Stimulated activated naive B cell treated with anti-CD40 and anti-IgM and Interleukin-4, amounts not matched to agents 10 μg/mL and 1 μg/mL and 100 μg/mL, for 72 hours (primary cell): ENCODE data around the gene PDZD4.

Source experiments
- ATAC-seq, 2 donors: fragments of 150-1000 bp; cut with Tn5 transposase; replicated peaks; 2 replicates each; pipeline ENCODE4 v1.10.0; 2021; ENCODE audit warnings: moderate library complexity in 1 of 2
- DNase-seq: peaks from one replicate; pipeline ENCODE4 v3.0.0; 2021
- H3K27ac Mint-ChIP-seq: one replicate; pipeline ENCODE4 v1.8.0; 2022; ENCODE audit warnings: mild to moderate bottlenecking, mixed read lengths
- H3K27me3 Mint-ChIP-seq, 2 donors: one replicate each; pipeline ENCODE4 v1.8.0; 2022; ENCODE audit warnings: mixed read lengths in 2 of 2
- H3K36me3 Mint-ChIP-seq, 2 donors: one replicate each; pipeline ENCODE4 v1.8.0; 2022; ENCODE audit warnings: mixed read lengths in 2 of 2, mild to moderate bottlenecking in 1 of 2
- H3K4me1 Mint-ChIP-seq, 2 donors: one replicate each; pipeline ENCODE4 v1.8.0; 2022; ENCODE audit warnings: mixed read lengths in 2 of 2, mild to moderate bottlenecking in 1 of 2
- H3K4me3 Mint-ChIP-seq, 2 donors: one replicate each; pipeline ENCODE4 v1.8.0; 2022; ENCODE audit warnings: mild to moderate bottlenecking in 2 of 2, mixed read lengths in 2 of 2, moderate library complexity in 1 of 2
- H3K9me3 Mint-ChIP-seq, 2 donors: one replicate each; pipeline ENCODE4 v1.8.0; 2022; ENCODE audit warnings: mixed read lengths in 2 of 2, mild to moderate bottlenecking in 1 of 2

PDZD4 gene

DNA sequence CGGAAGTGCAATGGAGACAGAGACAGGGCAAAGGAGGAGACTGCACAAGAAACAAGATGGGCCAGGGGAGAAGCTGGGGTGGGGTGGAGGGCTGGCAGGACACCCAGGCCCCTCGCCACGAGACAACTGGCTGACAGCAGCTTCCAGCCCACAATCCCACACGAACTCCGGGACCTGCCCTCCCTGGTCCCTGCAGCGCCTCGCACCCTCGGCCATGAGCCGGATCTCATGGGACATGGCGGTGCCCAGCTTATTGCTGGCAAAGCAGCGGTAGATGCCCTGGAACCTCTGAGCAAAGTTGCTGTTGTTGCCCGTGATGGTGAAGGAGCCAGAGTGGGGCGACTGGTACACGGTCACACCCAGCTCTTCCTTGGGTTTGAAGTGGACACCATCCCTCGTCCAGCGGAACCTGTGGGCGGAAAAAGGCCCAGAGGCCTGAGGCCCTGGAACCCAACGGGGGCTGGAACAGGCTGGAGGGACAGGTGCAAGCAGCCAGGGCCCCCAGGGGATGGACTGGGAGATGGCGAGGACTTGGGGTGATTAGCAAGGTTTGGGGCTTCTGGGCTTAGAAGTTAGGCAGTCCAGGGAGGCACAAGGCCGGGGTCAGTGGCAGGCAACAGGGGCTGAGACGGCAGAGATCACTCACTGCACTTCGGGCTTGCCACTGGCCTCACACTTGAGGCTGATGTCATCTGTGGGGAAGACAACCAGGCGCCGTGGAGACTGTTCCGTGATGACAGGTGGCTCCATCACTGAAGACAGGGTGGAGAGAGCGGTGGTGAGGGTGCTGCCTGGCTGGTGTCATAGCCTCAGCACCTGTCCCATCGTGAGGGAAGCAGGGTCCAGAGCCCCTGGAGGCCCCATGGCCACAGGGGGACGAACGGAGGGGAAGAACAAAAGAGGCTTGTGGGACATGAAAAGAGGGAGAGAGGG is 41.9 kb upstream of the PDZD4 start:
- H3K4me3 Mint-ChIP-seq: no peak overlapping the region
- peaks cover 39 to 48% of the 10 kb centered on the region in 2 donors for H3K27me3 Mint-ChIP-seq
- peaks cover 2 to 6% of the 10 kb centered on the region in 2 donors for H3K4me1 Mint-ChIP-seq
- ATAC-seq (no peak), DNase-seq (no peak)
- H3K36me3 Mint-ChIP-seq: peaks cover 11 to 13% of the 10 kb centered on the region in 2 donors
- H3K9me3 Mint-ChIP-seq: peaks cover 0 to 3% of the 10 kb centered on the region in 2 donors
- H3K27ac Mint-ChIP-seq: no peak overlapping the region

DNA sequence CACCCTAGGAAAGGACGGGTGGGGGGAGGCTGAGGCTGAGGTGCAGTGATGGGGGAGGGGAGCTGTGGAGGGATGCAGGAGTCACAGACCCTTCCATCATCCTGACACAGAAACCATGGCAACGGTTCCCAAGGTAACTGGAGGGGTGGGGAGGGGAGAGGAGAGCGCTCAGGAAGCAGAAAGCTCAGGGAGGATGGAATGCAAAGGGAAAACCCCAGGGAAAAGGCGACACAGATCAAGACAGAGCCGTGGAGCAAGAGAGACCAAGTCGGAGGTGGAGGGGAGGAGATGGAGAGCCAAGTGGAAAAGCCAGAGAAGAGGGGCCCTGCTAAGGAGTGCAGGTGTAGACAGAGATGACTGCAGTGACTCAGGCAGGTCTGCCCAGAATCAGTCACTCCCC is 41.1 kb upstream of the PDZD4 start:
- Mint-ChIP-seq H3K27me3 (peaks cover 38 to 46% of the 10 kb centered on the region in 2 donors), H3K27ac (no peak overlapping the region), H3K9me3 (peaks cover 0 to 3% of the 10 kb centered on the region in 2 donors), H3K4me3 (no peak overlapping the region), H3K4me1 (peaks cover 2 to 6% of the 10 kb centered on the region in 2 donors), H3K36me3 (peaks cover 11 to 13% of the 10 kb centered on the region in 2 donors)
- ATAC-seq (no peak), DNase-seq (no peak)

DNA sequence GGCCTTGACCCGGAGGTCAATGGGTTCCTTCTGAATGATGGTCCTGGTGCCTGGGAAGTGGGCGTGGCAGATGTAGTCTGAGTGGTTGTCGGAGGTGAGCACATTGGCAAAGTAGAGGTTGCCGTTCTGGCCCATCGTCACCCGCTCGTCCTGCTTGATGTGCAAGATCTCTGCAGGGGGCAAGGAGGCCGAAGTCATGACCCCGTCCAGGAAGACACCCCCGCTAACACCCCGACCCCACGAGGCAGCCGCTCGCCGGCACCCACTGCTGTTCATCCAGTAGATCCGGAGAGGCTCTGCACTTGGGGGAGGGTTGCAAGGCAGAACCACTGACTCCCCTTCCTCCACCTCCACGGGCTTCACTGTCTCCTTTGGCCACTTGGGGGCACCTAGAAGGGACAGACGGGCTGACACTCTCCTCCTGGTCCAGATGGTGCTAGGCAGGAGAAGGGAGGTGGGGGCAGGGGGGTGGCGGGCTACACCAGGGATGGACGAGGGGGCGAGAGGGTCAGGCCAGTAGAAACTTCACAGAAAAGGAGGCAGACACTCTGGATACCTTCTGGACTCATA is 40.5 kb upstream of the PDZD4 start:
- Mint-ChIP-seq H3K9me3 (no peaks in the 10 kb centered on the region), H3K4me1 (peaks cover 2 to 6% of the 10 kb centered on the region in 2 donors), H3K27me3 (peaks cover 32 to 41% of the 10 kb centered on the region in 2 donors), H3K36me3 (peaks cover 9 to 11% of the 10 kb centered on the region in 2 donors), H3K4me3 (no peak overlapping the region), H3K27ac (no peak overlapping the region)
- DNase-seq: no peak
- no peak for ATAC-seq

DNA sequence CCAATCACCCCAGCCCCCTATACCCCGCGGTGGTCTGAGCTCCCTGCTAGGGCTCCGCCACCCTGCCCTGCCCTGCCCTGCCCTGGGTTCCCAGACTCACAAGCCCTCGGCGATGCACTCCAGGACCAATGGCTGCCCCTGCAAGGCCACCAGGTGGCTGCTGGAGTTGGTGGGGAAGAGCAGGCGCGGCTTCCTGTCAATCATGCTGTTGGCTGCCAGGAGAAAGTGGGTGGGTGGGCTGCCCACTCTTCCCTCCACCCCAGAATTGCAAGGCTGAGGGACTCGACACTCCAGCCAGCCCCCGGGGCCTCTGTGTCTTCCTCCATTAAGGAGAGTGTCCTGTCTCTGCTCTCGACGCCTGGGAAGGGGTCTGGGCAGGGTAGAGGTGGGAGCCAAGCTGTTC is 39.9 kb upstream of the PDZD4 start:
- no peaks in the 10 kb centered on the region for H3K9me3 Mint-ChIP-seq
- DNase-seq (no peak), ATAC-seq (no peak)
- H3K4me1 Mint-ChIP-seq: peaks cover 2 to 6% of the 10 kb centered on the region in 2 donors
- H3K4me3 Mint-ChIP-seq: no peak overlapping the region
- H3K36me3 Mint-ChIP-seq: peaks cover 15 to 17% of the 10 kb centered on the region in 2 donors
- peaks cover 30 to 38% of the 10 kb centered on the region in 2 donors for H3K27me3 Mint-ChIP-seq
- H3K27ac Mint-ChIP-seq: no peak overlapping the region

DNA sequence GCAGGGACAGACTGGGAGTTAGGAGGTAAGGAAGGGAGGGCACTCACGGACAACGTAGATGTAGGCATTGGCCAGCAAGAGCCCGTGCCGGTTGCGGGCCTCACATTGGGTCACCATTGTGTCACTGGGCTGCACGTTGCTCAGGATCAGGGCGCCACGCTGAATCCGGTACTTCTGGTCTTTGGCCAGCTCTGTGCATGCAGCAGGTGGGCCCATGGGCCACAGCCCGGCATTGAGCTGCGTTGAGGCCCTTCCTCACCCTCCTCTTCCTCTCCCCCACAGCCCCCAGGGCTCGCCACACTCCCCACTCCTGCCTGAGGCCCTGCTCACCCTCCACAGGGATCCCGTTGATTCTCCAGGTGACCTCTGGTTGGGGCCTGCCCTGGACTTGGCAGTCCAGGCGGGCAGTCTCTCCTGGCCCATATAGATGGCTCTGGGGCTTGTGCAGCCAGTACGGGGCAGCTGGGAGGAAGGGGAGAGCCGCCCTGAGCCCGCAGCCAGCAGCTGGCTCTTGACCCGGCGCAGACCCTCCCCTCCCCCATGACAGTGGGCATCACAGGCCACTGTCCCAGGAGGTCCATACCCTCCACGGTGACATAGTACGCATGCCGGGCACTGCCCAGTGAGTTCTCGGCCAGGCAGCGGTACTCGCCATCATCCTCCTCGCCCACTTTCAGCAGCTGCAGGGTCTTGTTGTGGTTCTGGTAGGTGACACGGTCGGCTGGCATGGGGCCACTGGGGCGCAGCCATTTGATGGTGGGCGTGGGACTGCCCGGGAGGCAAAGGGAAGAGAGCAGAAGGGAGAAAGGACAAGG is 39.3 kb upstream of the PDZD4 start:
- no peak overlapping the region for H3K4me3 Mint-ChIP-seq
- DNase-seq: no peak

DNA sequence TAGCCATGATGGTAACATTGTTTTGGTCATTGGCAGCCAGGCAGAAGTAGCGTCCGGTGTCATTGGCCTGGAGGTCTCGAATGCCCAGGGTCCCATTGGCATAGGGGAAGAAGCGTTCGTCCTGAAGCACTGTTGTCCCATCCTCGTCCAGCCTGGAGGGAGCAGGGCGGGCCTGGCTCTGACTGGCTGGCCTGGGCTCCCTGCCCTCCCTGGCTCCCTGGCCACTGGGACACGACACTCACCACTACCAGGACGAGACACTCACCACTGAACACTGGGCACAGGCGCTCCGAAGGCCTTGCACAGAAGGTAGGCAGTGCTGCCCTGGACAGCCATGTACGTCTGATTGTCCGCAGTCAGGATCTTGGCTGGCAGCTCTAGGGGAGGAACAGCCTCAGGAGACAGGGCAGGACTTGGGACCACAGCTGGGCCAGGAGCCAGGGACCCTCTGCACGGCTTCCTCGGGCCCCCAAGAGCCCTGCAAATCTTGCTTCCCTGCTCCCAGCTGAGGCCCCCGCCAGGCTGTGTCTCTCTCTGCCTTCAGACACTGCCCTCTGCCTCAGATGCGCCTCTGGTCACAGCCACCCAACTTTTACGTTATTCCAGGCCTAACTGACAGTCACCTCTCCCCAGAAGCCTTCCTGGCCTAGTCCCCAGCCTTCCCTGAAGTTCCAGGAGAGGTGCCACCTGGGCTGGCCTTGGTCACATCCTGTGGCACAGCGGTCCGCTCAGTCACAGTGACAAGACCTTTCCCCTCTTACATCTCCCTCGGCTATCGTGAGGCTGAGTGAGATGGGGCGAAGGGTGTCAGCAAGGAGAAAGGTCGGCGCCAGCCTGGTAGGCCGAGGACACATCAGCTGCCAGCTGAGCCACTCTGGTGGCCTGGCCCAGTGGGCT is 38.5 kb upstream of the PDZD4 start:
- Mint-ChIP-seq H3K4me1 (peaks cover 0 to 6% of the 10 kb centered on the region in 2 donors), H3K36me3 (peaks cover 15 to 17% of the 10 kb centered on the region in 2 donors)
- no peak for ATAC-seq

More for the DNA sequence above, 39.3 kb upstream of the PDZD4 start:
- H3K27me3 Mint-ChIP-seq: peaks cover 23 to 32% of the 10 kb centered on the region in 2 donors
- no peak for ATAC-seq
- peaks cover 0 to 6% of the 10 kb centered on the region in 2 donors for H3K4me1 Mint-ChIP-seq
- H3K9me3 Mint-ChIP-seq: no peaks in the 10 kb centered on the region
- H3K27ac Mint-ChIP-seq: no peak overlapping the region
- peaks cover 15 to 17% of the 10 kb centered on the region in 2 donors for H3K36me3 Mint-ChIP-seq

DNA sequence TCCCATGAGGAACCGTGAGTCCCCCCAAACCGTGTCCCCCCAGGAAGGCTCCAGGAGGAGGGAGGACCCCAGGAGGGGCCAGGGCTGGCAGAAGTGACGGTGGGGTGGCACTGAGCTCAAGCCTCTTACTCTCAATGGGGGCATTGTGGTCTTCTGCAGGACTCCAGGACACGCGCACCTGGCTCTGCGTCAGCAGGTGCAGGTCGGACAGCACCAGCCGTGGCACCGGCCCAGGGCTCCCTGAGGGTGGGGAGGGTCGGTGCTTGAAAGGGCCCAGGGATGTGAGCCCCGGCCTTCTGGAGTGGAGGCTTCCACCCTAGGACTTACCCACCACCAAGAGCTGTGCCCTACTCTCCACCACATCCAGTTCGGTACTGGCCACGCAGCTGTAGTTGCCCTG is 37.3 kb upstream of the PDZD4 start:
- H3K36me3 Mint-ChIP-seq: peaks cover 15% of the 10 kb centered on the region in 2 donors
- H3K27ac Mint-ChIP-seq: no peak overlapping the region
- H3K4me3 Mint-ChIP-seq: no peak overlapping the region
- no peaks in the 10 kb centered on the region for H3K9me3 Mint-ChIP-seq
- H3K27me3 Mint-ChIP-seq: peaks cover 8 to 12% of the 10 kb centered on the region in 2 donors
- peaks cover 2 to 6% of the 10 kb centered on the region in 2 donors for H3K4me1 Mint-ChIP-seq
- ATAC-seq (no peak), DNase-seq (no peak)

More for the DNA sequence above, 38.5 kb upstream of the PDZD4 start:
- H3K27ac Mint-ChIP-seq: no peak overlapping the region
- no peak for DNase-seq
- H3K4me3 Mint-ChIP-seq: no peak overlapping the region
- H3K9me3 Mint-ChIP-seq: no peaks in the 10 kb centered on the region
- peaks cover 19 to 23% of the 10 kb centered on the region in 2 donors for H3K27me3 Mint-ChIP-seq

DNA sequence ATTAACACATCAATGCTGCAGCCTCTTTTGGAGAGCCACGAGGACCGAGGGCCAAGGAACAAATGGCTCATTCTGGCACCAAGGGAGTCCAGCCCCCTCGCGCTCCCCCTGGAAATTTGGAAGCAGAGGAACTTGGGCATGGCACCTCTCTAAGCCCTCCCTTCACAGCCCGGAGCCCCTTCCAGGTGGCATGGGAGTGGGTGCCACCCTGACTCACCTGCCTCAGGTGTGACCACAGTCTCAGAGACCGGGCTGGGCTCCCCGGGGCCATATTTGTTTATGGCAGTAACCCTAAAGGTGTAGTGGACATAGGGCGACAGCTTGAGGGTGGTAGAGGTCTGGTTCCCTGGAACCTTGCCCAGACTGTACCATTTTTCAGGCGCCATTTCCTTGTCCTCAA is 36.8 kb upstream of the PDZD4 start:
- Mint-ChIP-seq H3K27me3 (peaks cover 3 to 6% of the 10 kb centered on the region in 2 donors), H3K4me1 (peaks cover under 1 to 2% of the 10 kb centered on the region in 2 donors), H3K36me3 (peaks cover 12 to 15% of the 10 kb centered on the region in 2 donors), H3K4me3 (no peak overlapping the region), H3K27ac (no peak overlapping the region), H3K9me3 (no peaks in the 10 kb centered on the region)
- no peak for DNase-seq
- no peak for ATAC-seq

DNA sequence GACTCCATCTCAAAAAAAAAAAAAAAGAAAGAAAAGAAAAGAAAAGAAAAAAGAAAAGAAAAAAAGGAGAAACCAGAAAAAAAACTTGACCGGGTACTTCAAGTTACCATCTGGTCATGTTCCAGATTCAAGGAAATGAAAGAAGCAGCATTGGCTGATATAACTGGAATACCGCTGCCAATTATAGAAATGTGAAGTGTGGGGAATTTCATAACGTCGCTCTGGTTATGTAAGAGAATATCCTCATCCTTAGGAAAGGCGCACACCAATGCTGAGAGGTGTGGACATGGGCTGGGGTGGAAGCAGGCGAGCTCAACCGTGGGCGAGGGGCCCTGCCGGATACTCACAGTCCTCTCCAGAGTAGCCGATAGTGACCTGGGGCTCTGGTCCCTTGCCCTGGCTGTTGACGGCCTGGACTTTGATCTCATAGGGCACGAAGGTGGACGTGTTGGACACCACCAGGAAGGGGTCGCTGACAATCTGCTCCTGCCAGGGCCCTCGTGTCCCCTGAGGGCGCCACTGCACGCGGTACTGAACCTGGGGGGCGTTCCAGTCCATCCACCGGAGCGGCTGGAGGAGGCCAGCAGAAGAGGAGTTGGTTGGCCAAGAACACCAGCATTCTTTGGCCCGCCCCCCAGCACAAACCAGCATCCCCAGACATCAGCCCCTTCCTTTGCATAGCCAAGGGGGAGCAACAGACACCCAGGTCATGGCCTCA is 36.1 kb upstream of the PDZD4 start:
- no peak for ATAC-seq
- Mint-ChIP-seq H3K9me3 (no peaks in the 10 kb centered on the region), H3K27ac (no peak overlapping the region), H3K36me3 (peaks cover 11 to 15% of the 10 kb centered on the region in 2 donors), H3K4me3 (no peak overlapping the region), H3K4me1 (peaks cover 0 to 2% of the 10 kb centered on the region in 2 donors), H3K27me3 (peaks cover 0 to 5% of the 10 kb centered on the region in 2 donors)
- DNase-seq: no peak

DNA sequence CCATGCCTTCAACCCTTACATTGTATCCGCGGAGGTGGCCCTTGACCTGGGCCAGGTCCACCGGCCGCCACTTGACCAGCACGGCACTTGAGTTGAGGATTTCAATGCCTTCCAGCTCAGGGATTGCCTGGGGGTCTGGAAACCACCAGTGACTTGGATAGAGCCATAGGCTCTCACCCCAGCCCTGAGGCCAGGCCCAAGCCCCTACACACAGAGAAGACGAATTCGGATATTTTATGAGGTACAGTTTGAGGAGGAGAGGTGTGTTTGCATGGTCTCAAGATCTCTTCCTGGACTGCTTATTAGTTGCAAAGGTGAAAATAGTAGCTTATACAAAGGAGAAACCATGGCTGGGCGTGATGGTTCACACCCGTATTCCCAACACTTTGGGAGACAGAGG is 35.3 kb upstream of the PDZD4 start:
- ATAC-seq: no peak
- peaks cover 11 to 12% of the 10 kb centered on the region in 2 donors for H3K36me3 Mint-ChIP-seq
- no peak overlapping the region for H3K4me3 Mint-ChIP-seq
- H3K27me3 Mint-ChIP-seq: peaks cover 0 to 5% of the 10 kb centered on the region in 2 donors
- peaks cover 2 to 6% of the 10 kb centered on the region in 2 donors for H3K4me1 Mint-ChIP-seq
- H3K9me3 Mint-ChIP-seq: no peaks in the 10 kb centered on the region
- no peak for DNase-seq
- H3K27ac Mint-ChIP-seq: no peak overlapping the region

DNA sequence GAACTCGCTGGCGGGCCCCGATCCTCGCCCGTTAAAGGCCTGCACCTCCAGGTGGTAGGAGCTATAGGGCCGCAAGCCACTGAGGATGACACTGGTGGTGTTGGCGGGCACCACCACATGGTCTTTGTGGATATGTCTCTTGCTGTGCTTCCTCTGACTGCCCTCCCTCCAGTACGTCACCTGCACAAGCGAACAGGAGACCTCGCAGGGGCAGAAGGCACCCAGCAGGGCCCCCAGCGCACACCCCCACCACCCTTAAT is 34.9 kb upstream of the PDZD4 start:
- Mint-ChIP-seq H3K4me1 (peaks cover 2 to 7% of the 10 kb centered on the region in 2 donors), H3K27ac (no peak overlapping the region), H3K36me3 (peaks cover 11 to 12% of the 10 kb centered on the region in 2 donors), H3K9me3 (no peaks in the 10 kb centered on the region), H3K27me3 (peaks cover 0 to 5% of the 10 kb centered on the region in 2 donors), H3K4me3 (no peak overlapping the region)
- ATAC-seq (no peak), DNase-seq (no peak)

DNA sequence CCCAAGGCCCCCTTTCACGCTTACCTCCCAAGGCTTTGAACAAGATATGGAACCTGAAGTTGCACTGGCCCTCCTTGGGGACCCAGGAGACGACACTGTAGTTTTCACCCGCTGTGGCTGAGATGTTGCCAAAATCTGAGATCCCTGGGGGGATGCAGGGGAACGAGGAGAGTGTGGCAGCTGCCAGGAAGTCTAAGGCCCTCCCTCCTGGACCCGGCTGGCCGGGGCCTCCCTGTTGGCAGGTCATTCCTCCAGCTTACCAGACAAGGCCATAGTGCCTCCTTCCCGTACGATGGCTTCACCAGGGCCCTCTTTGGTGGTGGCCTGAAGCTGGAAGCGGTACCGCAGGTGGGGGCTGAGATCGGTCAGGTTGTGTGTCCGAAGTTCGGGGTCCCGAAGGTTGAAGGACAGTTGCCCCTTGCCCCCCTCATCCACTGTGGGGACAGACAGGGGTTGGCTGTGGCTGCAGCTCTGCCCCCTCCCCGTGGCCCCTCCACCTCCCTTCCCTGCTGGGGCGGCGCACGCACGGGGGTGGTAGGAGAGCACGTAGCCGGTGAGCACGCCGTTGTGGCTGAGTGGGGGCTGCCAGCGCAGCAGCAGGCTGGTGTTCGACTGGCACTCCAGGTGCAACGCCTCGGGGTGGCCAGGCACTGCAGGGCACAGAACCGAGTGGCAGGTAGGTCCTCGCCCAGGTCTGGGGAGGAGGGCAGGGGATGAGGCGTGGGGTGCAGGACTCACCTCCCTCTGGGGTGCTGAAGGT is 34.4 kb upstream of the PDZD4 start:
- H3K27me3 Mint-ChIP-seq: peaks cover 0 to 5% of the 10 kb centered on the region in 2 donors
- no peaks in the 10 kb centered on the region for H3K9me3 Mint-ChIP-seq
- H3K4me3 Mint-ChIP-seq: no peak overlapping the region
- ATAC-seq: no peak
- no peak overlapping the region for H3K27ac Mint-ChIP-seq
- H3K36me3 Mint-ChIP-seq: peaks cover 11 to 12% of the 10 kb centered on the region in 2 donors
- DNase-seq: no peak
- peaks cover 2 to 7% of the 10 kb centered on the region in 2 donors for H3K4me1 Mint-ChIP-seq
